Effector CD4-positive, alpha-beta T cell (primary cell): ENCODE measurements around the gene STEAP1.

ENCODE experiments used
- DNase-seq: peaks from one replicate; pipeline ENCODE4 v3.0.0-alpha.2; 2020

Gene STEAP1

DNA sequence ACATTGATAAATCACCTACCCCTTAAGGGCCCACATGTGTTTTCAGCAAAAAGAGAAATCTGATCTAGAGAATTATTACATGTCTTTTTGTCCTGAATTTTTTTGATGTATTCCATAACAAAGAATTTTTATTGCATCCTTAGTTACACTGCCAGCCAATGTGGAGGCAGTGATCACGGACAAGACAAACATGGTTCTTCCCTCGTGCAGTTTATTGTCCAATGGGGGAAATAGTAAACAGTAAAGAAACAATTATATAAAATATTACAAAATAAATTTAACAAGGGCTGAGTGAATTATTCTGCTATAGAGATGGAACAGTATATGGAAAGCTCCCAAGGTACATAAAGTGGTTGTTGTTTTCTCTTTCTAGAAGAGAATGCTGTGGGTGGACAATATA is 59.3 kb downstream of the STEAP1 start:
- no peak for DNase-seq
